ENCODE measurements around the gene FOXP1.

GRCh38 chr3:71066356-71066755, 517.2 kb downstream of the FOXP1 start:
- TF ChIP-seq EP300 (IDR thresholded peaks at IDR 0.05), result no peak
- no peak for TF ChIP-seq POLR2AphosphoS5 (IDR thresholded peaks at IDR 0.05)

All from esophagus muscularis mucosa (tissue), 3 donors.